ENCODE measurements around the gene NTNG2. TPM values are rescaled to one million over a fixed set of nuclear protein-coding genes. Genes with fewer than 3 reads are reported as not detected.

NTNG2 gene
- total and polyA plus RNA-seq, 2 of the 13 experiments (the other 11 are each of a cell fraction or from before 2014, with no cell fraction given) = 0.02 to 0.36 TPM

DNA sequence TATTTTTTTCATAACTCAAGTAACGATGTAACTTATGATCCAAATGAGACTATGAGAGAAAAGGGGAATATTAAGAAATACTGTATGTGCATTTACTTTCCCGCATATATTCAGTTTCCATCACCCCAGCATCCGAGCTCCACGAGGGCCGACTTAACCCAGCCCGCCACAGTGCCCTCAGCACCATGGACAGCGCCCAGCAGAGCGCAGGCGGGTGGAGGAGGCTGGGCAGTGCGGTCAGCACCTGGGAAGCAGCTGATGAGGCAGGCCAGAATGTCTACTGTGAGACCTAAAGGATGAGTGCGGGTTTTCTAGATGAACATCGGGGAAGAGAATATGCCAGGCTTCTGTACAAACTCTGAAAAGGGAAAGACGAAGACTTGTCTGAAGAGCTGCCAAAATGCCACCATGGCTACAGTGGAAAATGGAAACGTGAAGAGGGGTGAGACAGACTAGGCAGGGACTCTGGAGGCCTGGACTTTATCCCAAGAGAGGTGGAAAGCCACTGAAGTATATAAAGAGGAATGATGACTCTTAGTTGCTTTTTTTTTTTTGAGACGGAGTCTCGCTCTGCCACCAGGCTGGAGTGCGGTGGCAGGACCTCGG, 47.7 kb upstream of the NTNG2 start (continued):
- TF ChIP-seq, protein P1, sequence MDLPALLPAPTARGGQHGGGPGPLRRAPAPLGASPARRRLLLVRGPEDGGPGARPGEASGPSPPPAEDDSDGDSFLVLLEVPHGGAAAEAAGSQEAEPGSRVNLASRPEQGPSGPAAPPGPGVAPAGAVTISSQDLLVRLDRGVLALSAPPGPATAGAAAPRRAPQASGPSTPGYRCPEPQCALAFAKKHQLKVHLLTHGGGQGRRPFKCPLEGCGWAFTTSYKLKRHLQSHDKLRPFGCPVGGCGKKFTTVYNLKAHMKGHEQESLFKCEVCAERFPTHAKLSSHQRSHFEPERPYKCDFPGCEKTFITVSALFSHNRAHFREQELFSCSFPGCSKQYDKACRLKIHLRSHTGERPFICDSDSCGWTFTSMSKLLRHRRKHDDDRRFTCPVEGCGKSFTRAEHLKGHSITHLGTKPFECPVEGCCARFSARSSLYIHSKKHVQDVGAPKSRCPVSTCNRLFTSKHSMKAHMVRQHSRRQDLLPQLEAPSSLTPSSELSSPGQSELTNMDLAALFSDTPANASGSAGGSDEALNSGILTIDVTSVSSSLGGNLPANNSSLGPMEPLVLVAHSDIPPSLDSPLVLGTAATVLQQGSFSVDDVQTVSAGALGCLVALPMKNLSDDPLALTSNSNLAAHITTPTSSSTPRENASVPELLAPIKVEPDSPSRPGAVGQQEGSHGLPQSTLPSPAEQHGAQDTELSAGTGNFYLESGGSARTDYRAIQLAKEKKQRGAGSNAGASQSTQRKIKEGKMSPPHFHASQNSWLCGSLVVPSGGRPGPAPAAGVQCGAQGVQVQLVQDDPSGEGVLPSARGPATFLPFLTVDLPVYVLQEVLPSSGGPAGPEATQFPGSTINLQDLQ (CRISPR knock-in tag; IDR thresholded peaks at IDR 0.05) = peak; percentile 85
- TF ChIP-seq MTA3 (CRISPR knock-in tag; IDR thresholded peaks at IDR 0.05) (no peak), ZNF724P (CRISPR knock-in tag; IDR thresholded peaks at IDR 0.05; ENCODE audit: borderline replicate concordance) (peak; percentile 97), KDM5A (IDR thresholded peaks at IDR 0.05; ENCODE audit: borderline replicate concordance, low read length) (no peak), TFDP1 (CRISPR knock-in tag; IDR thresholded peaks at IDR 0.05; ENCODE audit: borderline replicate concordance) (peak; percentile 60; the same call in 1 of the 2 replicates), HDAC2 (CRISPR knock-in tag; IDR thresholded peaks at IDR 0.05) (peak; percentile 95), ZBTB8A (CRISPR knock-in tag; IDR thresholded peaks at IDR 0.05; ENCODE audit: borderline replicate concordance, low read depth) (0 out of 2 replicates have a peak, but pooled peaks have one; percentile 82), ZNF512B (CRISPR knock-in tag; IDR thresholded peaks at IDR 0.05; ENCODE audit: borderline replicate concordance) (no peak), ZNF496 (CRISPR knock-in tag; IDR thresholded peaks at IDR 0.05; ENCODE audit: insufficient replicate concordance) (no peak), FLYWCH1 (CRISPR knock-in tag; IDR thresholded peaks at IDR 0.05) (peak; percentile 57; the same call in 1 of the 2 replicates), NRL (CRISPR knock-in tag; IDR thresholded peaks at IDR 0.05; ENCODE audit: borderline replicate concordance) (peak; percentile 89), HMG20A (CRISPR knock-in tag; IDR thresholded peaks at IDR 0.05; ENCODE audit: borderline replicate concordance) (peak; percentile 67; the same call in 1 of the 2 replicates), GPN1 (CRISPR knock-in tag; IDR thresholded peaks at IDR 0.05; ENCODE audit: borderline replicate concordance) (peak; percentile 93; the same call in 1 of the 2 replicates), ZNF232 (CRISPR knock-in tag; IDR thresholded peaks at IDR 0.05; ENCODE audit: borderline replicate concordance) (peak; percentile 99), IRF2 (CRISPR knock-in tag; IDR thresholded peaks at IDR 0.05) (peak; percentile 94), SRSF1 (optimal IDR thresholded peaks at IDR 0.05; ENCODE audit: low read depth, low read length) (no peak), FOXM1 (CRISPR knock-in tag; IDR thresholded peaks at IDR 0.05) (peak; percentile 94), FOXK2 (IDR thresholded peaks at IDR 0.05) (no peak), NFKBIZ (CRISPR knock-in tag; IDR thresholded peaks at IDR 0.05) (peak; percentile 98)
- TF ChIP-seq, protein P2, sequence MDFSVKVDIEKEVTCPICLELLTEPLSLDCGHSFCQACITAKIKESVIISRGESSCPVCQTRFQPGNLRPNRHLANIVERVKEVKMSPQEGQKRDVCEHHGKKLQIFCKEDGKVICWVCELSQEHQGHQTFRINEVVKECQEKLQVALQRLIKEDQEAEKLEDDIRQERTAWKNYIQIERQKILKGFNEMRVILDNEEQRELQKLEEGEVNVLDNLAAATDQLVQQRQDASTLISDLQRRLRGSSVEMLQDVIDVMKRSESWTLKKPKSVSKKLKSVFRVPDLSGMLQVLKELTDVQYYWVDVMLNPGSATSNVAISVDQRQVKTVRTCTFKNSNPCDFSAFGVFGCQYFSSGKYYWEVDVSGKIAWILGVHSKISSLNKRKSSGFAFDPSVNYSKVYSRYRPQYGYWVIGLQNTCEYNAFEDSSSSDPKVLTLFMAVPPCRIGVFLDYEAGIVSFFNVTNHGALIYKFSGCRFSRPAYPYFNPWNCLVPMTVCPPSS (IDR thresholded peaks at IDR 0.05) = no peak

Measured in HepG2 (cell line).